ENCODE measurements around the gene PDZD7.

PDZD7 gene

DNA sequence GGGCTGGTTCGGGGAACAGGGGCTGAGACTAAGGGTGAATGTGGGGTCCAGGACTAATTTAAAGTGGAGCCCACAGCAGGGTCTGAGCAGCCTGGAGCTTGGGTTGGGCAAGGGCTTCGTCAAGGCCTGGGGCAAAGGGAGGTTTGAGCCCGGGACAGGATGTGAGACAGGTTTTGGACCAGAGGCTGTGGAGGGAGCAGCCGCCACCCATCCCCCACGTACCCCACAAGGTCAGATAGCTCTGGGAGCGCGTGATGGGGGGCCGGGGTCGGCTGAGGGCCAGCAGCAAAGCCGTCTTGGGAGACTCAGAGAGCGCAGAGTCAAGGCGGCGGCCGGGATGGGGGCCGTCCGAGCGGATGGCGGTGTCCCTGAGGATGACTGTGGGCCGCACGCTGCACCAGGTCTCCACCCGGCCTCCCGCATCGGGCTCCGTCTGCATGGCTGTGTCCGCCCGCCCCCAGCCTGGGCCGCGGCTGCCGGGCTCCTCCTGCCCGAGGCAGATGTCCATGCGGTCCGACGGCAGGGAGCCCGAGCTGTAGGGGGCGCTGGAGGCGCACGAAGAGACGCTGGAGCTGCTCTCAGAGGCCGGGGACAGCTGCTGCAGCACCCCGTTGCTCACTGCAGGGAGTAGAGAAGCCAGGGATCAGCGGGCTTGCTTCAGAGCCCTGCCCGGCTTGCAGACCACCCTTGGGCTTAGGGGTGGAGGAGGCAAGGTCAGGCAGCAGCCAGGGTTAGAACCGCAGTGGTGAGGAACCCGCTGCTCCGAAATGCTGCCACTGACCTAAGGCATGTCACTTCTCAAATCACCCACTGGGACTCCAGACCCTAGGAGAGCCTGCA, 12.1 kb downstream of the PDZD7 start:
- DNase-seq (ENCODE audit: low spot score) = peak; percentile 68

GRCh38 chr10:101018118-101018599, 12.8 kb downstream of the PDZD7 start:
- peak; percentile 29 for DNase-seq (ENCODE audit: low spot score)

DNA sequence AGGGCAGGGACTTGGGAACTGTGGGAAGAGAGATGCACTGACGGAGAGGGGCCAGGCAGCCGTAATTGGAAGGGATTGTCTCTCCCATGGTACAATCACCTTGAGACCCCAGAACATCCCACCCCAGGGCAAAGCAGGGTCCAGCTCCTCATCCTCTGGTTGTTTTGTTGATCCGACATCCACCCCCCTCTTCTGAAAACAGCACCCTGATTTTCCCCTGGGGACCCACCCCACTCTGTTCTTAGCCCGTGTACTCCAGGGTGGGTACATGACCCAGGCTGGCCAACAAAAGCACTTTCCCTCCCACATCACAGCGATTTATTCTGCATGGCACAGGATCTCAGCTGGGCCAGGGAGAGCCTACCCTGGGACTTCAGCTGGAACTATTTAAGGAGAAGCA, 14.1 kb downstream of the PDZD7 start:
- no peak for DNase-seq (ENCODE audit: low spot score)

GRCh38 chr10:101015582-101015973, 15.4 kb downstream of the PDZD7 start:
- DNase-seq (ENCODE audit: low spot score) = no peak

- DNase-seq (ENCODE audit: low spot score) = no peak
Measured at GRCh38 chr10:101014966-101015581, 15.9 kb downstream of the PDZD7 start.

- DNase-seq (ENCODE audit: low spot score) = peak; percentile 82
Measured at GRCh38 chr10:101014230-101014884, 16.6 kb downstream of the PDZD7 start.

GRCh38 chr10:101013365-101013825, 17.5 kb downstream of the PDZD7 start:
- no peak for DNase-seq (ENCODE audit: low spot score)

DNA sequence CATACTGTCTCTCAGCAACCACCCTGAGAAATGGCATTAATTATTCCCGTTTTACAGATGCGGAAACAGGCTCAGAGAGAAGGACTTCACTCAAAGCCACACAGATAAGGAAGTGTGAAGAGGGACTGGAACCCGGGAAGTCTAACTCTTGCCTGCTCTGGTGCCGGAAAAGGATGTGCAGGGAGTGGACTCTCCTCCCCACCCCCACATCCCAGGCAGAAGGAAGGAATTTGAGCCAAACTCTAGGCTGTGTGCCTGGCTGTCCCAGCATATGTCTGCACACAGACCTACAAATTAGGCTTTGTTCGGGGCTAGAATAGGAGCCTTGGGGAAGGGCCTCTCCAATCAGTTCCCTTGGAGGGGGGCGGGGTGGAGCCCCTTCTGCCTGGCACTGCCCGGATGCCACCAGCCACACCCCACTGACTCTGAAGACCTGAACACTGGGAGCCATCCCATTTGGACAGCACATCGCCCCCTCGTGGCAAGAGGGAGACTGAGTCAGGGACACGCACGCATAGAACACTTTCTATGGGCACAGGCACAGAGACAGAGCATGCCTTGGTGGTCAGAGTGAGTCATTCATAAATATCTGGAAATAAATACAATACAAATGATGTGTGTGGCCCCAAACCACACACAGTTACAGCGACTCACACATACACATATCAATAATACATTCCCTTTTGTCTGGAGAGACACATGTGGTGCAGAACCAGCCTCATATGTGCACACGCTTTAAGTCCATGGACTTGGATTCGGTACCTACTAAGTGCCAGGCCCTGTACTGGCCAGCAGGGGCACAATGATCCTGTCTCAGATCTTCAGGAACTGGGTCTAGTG, 18.2 kb downstream of the PDZD7 start:
- peak; percentile 83 for DNase-seq (ENCODE audit: low spot score)

- DNase-seq (ENCODE audit: low spot score) = no peak
Measured at GRCh38 chr10:101011517-101012423, 19.2 kb downstream of the PDZD7 start.

- DNase-seq (ENCODE audit: low spot score) = no peak
Measured at GRCh38 chr10:101010329-101010728, 20.6 kb downstream of the PDZD7 start.

DNA sequence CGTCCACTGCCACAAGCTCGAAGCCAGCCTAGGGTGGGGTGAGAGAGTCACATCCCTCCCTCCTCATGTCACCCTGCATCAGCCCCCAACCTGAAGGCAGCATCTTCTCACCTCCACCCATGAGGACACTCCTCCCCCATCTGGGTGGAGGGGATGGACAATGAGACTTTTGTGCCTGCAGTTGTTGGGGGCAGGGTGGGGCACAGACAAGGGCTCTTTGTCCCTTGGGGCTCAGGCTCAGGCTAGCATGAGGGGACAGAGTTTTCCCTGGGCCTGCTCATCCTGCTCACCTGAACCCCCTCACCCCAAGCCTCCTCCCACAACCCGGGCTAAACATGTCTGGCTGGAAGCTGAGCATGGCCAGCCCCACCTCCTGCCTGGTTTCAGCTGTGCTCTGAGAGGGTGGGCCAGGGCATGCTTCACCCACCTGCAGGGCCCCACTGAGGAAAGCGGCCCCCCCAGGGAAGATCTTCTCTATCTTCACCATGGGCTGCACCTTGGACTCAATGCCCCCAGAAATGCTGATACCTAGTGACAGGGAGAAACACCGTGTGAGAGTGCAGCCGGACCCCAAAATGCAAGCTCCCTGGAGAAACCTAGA, 22.0 kb downstream of the PDZD7 start:
- DNase-seq (ENCODE audit: low spot score) = no peak

- DNase-seq (ENCODE audit: low spot score) = no peak
Measured at GRCh38 chr10:101007915-101008822, 22.8 kb downstream of the PDZD7 start.

GRCh38 chr10:101007099-101007711, 23.7 kb downstream of the PDZD7 start:
- no peak for DNase-seq (ENCODE audit: low spot score)

GRCh38 chr10:101006593-101007098, 24.3 kb downstream of the PDZD7 start:
- no peak for DNase-seq (ENCODE audit: low spot score)

- DNase-seq (ENCODE audit: low spot score) = no peak
Measured at GRCh38 chr10:101005869-101006567, 24.9 kb downstream of the PDZD7 start.

DNA sequence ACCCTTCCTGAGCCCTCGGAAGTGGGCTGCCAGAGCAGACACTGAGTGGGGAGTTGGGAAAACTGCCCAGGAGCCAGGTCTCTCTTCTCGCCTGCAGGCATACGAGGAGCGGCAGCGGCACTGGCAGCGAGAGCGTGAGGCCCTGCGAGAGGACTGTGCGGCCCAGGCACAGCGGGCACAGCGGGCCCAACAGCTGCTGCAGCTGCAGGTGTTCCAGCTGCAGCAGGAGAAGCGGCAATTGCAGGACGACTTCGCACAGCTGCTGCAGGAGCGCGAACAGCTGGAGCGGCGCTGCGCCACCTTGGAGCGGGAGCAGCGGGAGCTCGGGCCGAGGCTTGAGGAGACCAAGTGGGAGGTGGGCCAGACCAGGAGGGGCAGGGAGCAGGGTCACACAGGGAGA, 25.6 kb downstream of the PDZD7 start:
- DNase-seq (ENCODE audit: low spot score) = no peak

- no peak for DNase-seq (ENCODE audit: low spot score)
Measured at GRCh38 chr10:101003639-101004206, 27.2 kb downstream of the PDZD7 start.

- no peak for DNase-seq (ENCODE audit: low spot score)
Measured at GRCh38 chr10:101002456-101002855, 28.5 kb downstream of the PDZD7 start.

All from germinal center (tissue), 1 donor.